ENCODE results near the gene KLHDC3.
A peak's percentile ranks its signal among the peaks of the same experiment; 100 is the strongest.

Gene KLHDC3

GRCh38 chr6:43052225-43052841, 38.3 kb downstream of the KLHDC3 start:
- H3K27ac ChIP-seq (ENCODE audit: insufficient read depth in 1 of 2, low read depth in 1 of 2, low read length in 2 of 2, poor library complexity in 1 of 2, severe bottlenecking in 2 of 2), result peak overlapping the region in 1 of 2 experiments; percentile 90
- peaks cover 4 to 57% (median 29%) of the 10 kb centered on the region in 4 experiments for H3K36me3 ChIP-seq (ENCODE audit: control insufficient read depth in 4 of 4, insufficient read depth in 4 of 4, low read length in 3 of 4)
- H3K4me1 ChIP-seq (ENCODE audit: control extremely low read depth in 1 of 4, control insufficient read depth in 4 of 4, insufficient read depth in 4 of 4, low read length in 3 of 4), result peaks cover 0 to 21% (median 19%) of the 10 kb centered on the region in 4 experiments
- peak overlapping the region in 3 of 7 experiments; percentile 83 to 93 (median 91) for H3K4me3 ChIP-seq (ENCODE audit: control insufficient read depth in 1 of 7, extremely low read depth in 1 of 7, insufficient read depth in 4 of 7, low read depth in 2 of 7, low read length in 6 of 7)
- no peak for DNase-seq
- H3K9me3 ChIP-seq (ENCODE audit: control extremely low read depth in 1 of 5, control insufficient read depth in 4 of 5, insufficient read depth in 2 of 5, low read depth in 1 of 5, low read length in 4 of 5), result no peaks in the 10 kb centered on the region
- WGBS (ENCODE audit: insufficient coverage), result 97% methylated on average over 19 of the region's 19 CpGs
- no peaks in the 10 kb centered on the region for H3K27me3 ChIP-seq (replicated peaks in 2 of 5; ENCODE audit: control insufficient read depth in 4 of 5, insufficient read depth in 5 of 5, low read length in 4 of 5)
- POLR2A ChIA-PET, result no interaction called here
- CTCF ChIA-PET, result interaction anchor here (1.8 kb wide), 1 partner anchor 18 kb away, joined by 4 read pairs; no protein-coding TSS in a partner anchor

- no peaks in the 10 kb centered on the region for H3K27me3 ChIP-seq (replicated peaks in 2 of 5; ENCODE audit: control insufficient read depth in 4 of 5, insufficient read depth in 5 of 5, low read length in 4 of 5)
- POLR2A ChIA-PET, result interaction anchor here (1.0 to 1.1 kb wide), 2 partner anchors 39 to 75 kb away, joined by 4 to 7 read pairs; partner anchors contain the start of genes KLHDC3 and MEA1
- peak in 2 of 3 donors; percentile 18 to 32 for DNase-seq
- 15% methylated on average over 21 of the region's 22 CpGs for WGBS (ENCODE audit: insufficient coverage)
- H3K4me3 ChIP-seq (ENCODE audit: control insufficient read depth in 1 of 7, extremely low read depth in 1 of 7, insufficient read depth in 4 of 7, low read depth in 2 of 7, low read length in 6 of 7), result peak overlapping the region; percentile 49 to 93 (median 83)
- peaks cover 3 to 55% (median 29%) of the 10 kb centered on the region in 4 experiments for H3K36me3 ChIP-seq (ENCODE audit: control insufficient read depth in 4 of 4, insufficient read depth in 4 of 4, low read length in 3 of 4)
- H3K9me3 ChIP-seq (ENCODE audit: control extremely low read depth in 1 of 5, control insufficient read depth in 4 of 5, insufficient read depth in 2 of 5, low read depth in 1 of 5, low read length in 4 of 5), result no peaks in the 10 kb centered on the region
- peaks cover 0 to 22% (median 21%) of the 10 kb centered on the region in 4 experiments for H3K4me1 ChIP-seq (ENCODE audit: control extremely low read depth in 1 of 4, control insufficient read depth in 4 of 4, insufficient read depth in 4 of 4, low read length in 3 of 4)
- peak overlapping the region; percentile 64 to 90 for H3K27ac ChIP-seq (ENCODE audit: insufficient read depth in 1 of 2, low read depth in 1 of 2, low read length in 2 of 2, poor library complexity in 1 of 2, severe bottlenecking in 2 of 2)
- CTCF ChIA-PET, result interaction anchor here (1.0 to 3.0 kb wide), 5 partner anchors 11 to 89 kb away, joined by 3 to 11 read pairs (median 3); no protein-coding TSS in a partner anchor
Measured at GRCh38 chr6:43052842-43053544, 38.9 kb downstream of the KLHDC3 start.

- Histone ChIP-seq H3K36me3 (ENCODE audit: control insufficient read depth in 4 of 4, insufficient read depth in 4 of 4, low read length in 3 of 4) (peaks cover 2 to 49% (median 26%) of the 10 kb centered on the region in 4 experiments), H3K4me3 (ENCODE audit: control insufficient read depth in 1 of 7, extremely low read depth in 1 of 7, insufficient read depth in 4 of 7, low read depth in 2 of 7, low read length in 6 of 7) (peak within 1 kb of the TSS; percentile 49 to 93 (median 83)), H3K27me3 (replicated peaks in 2 of 5; ENCODE audit: control insufficient read depth in 4 of 5, insufficient read depth in 5 of 5, low read length in 4 of 5) (no peaks in the 10 kb centered on the region), H3K4me1 (ENCODE audit: control extremely low read depth in 1 of 4, control insufficient read depth in 4 of 4, insufficient read depth in 4 of 4, low read length in 3 of 4) (peaks cover 6 to 29% (median 26%) of the 10 kb centered on the region in 4 experiments), H3K9me3 (ENCODE audit: control extremely low read depth in 1 of 5, control insufficient read depth in 4 of 5, insufficient read depth in 2 of 5, low read depth in 1 of 5, low read length in 4 of 5) (no peaks in the 10 kb centered on the region), H3K27ac (ENCODE audit: insufficient read depth in 1 of 2, low read depth in 1 of 2, low read length in 2 of 2, poor library complexity in 1 of 2, severe bottlenecking in 2 of 2) (peak within 1 kb of the TSS; percentile 69 to 90)
- WGBS (ENCODE audit: insufficient coverage), result 0% methylated on average over 42 of the region's 45 CpGs
- ChIA-PET POLR2A (interaction anchor here (0.6 to 1.1 kb wide), 5 partner anchors 12 to 1156 kb away, joined by 3 to 7 read pairs (median 5); partner anchors contain the start of genes KLHDC3 and MEA1), CTCF (interaction anchor here (1.0 to 3.0 kb wide), 7 partner anchors 11 to 88 kb away, joined by 3 to 11 read pairs (median 3); partner anchors contain the start of gene KLHDC3)
- peak; percentile 89 to 94 (median 94) for DNase-seq
Measured at GRCh38 chr6:43053545-43054205, 39.6 kb downstream of the KLHDC3 start, which contains the start of gene CUL7. TSS of gene CUL7 (minus strand) at chr6:43053851. CDS start at chr6:43052788, 1,063 bp downstream.

- ChIA-PET CTCF (interaction anchor here (0.6 to 3.0 kb wide), 8 partner anchors 10 to 393 kb away, joined by 3 to 11 read pairs (median 3); partner anchors contain the start of gene KLHDC3), POLR2A (interaction anchor here (0.6 to 1.1 kb wide), 5 partner anchors 11 to 1157 kb away, joined by 3 to 7 read pairs (median 5); partner anchors contain the start of genes KLHDC3 and MEA1)
- peaks cover 7 to 33% (median 28%) of the 10 kb centered on the region in 4 experiments for H3K4me1 ChIP-seq (ENCODE audit: control extremely low read depth in 1 of 4, control insufficient read depth in 4 of 4, insufficient read depth in 4 of 4, low read length in 3 of 4)
- peak overlapping the region in 5 of 7 experiments; percentile 81 to 93 (median 84) for H3K4me3 ChIP-seq (ENCODE audit: control insufficient read depth in 1 of 7, extremely low read depth in 1 of 7, insufficient read depth in 4 of 7, low read depth in 2 of 7, low read length in 6 of 7)
- peaks cover 2 to 44% (median 24%) of the 10 kb centered on the region in 4 experiments for H3K36me3 ChIP-seq (ENCODE audit: control insufficient read depth in 4 of 4, insufficient read depth in 4 of 4, low read length in 3 of 4)
- WGBS (ENCODE audit: insufficient coverage), result 89% methylated on average over 14 of the region's 17 CpGs
- peak overlapping the region; percentile 69 to 90 for H3K27ac ChIP-seq (ENCODE audit: insufficient read depth in 1 of 2, low read depth in 1 of 2, low read length in 2 of 2, poor library complexity in 1 of 2, severe bottlenecking in 2 of 2)
- DNase-seq, result no peak
- no peaks in the 10 kb centered on the region for H3K9me3 ChIP-seq (ENCODE audit: control extremely low read depth in 1 of 5, control insufficient read depth in 4 of 5, insufficient read depth in 2 of 5, low read depth in 1 of 5, low read length in 4 of 5)
- H3K27me3 ChIP-seq (replicated peaks in 2 of 5; ENCODE audit: control insufficient read depth in 4 of 5, insufficient read depth in 5 of 5, low read length in 4 of 5), result no peaks in the 10 kb centered on the region
Measured at GRCh38 chr6:43054206-43054943, 40.3 kb downstream of the KLHDC3 start.

- WGBS (ENCODE audit: insufficient coverage), result 100% methylated on average over 4 of the region's 8 CpGs
- H3K9me3 ChIP-seq (ENCODE audit: control extremely low read depth in 1 of 5, control insufficient read depth in 4 of 5, insufficient read depth in 2 of 5, low read depth in 1 of 5, low read length in 4 of 5), result no peaks in the 10 kb centered on the region
Measured at GRCh38 chr6:43055966-43056365, 41.9 kb downstream of the KLHDC3 start.

GRCh38 chr6:43058531-43058930, 44.5 kb downstream of the KLHDC3 start:
- Histone ChIP-seq H3K27ac (ENCODE audit: insufficient read depth in 1 of 2, low read depth in 1 of 2, low read length in 2 of 2, poor library complexity in 1 of 2, severe bottlenecking in 2 of 2) (peak overlapping the region; percentile 97 to 99), H3K4me1 (ENCODE audit: control extremely low read depth in 1 of 4, control insufficient read depth in 4 of 4, insufficient read depth in 4 of 4, low read length in 3 of 4) (peaks cover 9 to 30% (median 23%) of the 10 kb centered on the region in 4 experiments), H3K9me3 (ENCODE audit: control extremely low read depth in 1 of 5, control insufficient read depth in 4 of 5, insufficient read depth in 2 of 5, low read depth in 1 of 5, low read length in 4 of 5) (no peaks in the 10 kb centered on the region), H3K27me3 (replicated peaks in 2 of 5; ENCODE audit: control insufficient read depth in 4 of 5, insufficient read depth in 5 of 5, low read length in 4 of 5) (no peaks in the 10 kb centered on the region), H3K4me3 (ENCODE audit: control insufficient read depth in 1 of 7, extremely low read depth in 1 of 7, insufficient read depth in 4 of 7, low read depth in 2 of 7, low read length in 6 of 7) (peak overlapping the region in 6 of 7 experiments; percentile 80 to 100 (median 98)), H3K36me3 (ENCODE audit: control insufficient read depth in 4 of 4, insufficient read depth in 4 of 4, low read length in 3 of 4) (peaks cover 4 to 21% (median 17%) of the 10 kb centered on the region in 4 experiments)
- no CpG with 5 or more reads among the region's 1 CpG for WGBS (ENCODE audit: insufficient coverage)
- DNase-seq, result peak in 2 of 3 donors; percentile 15 to 20
- POLR2A ChIA-PET, result no interaction called here
- CTCF ChIA-PET, result interaction anchor here (0.8 to 2.2 kb wide), 3 partner anchors 13 to 85 kb away, joined by 3 to 8 read pairs (median 6); no protein-coding TSS in a partner anchor

More at GRCh38 chr6:43055966-43056365, 41.9 kb downstream of the KLHDC3 start:
- H3K27ac ChIP-seq (ENCODE audit: insufficient read depth in 1 of 2, low read depth in 1 of 2, low read length in 2 of 2, poor library complexity in 1 of 2, severe bottlenecking in 2 of 2), result no peak overlapping the region
- H3K4me1 ChIP-seq (ENCODE audit: control extremely low read depth in 1 of 4, control insufficient read depth in 4 of 4, insufficient read depth in 4 of 4, low read length in 3 of 4), result peaks cover 9 to 43% (median 38%) of the 10 kb centered on the region in 4 experiments
- ChIA-PET CTCF (interaction anchor here (1.3 to 3.0 kb wide), 2 partner anchors 8 to 70 kb away, joined by 3 to 11 read pairs; no protein-coding TSS in a partner anchor), POLR2A (no interaction called here)
- peaks cover 0 to 32% (median 17%) of the 10 kb centered on the region in 4 experiments for H3K36me3 ChIP-seq (ENCODE audit: control insufficient read depth in 4 of 4, insufficient read depth in 4 of 4, low read length in 3 of 4)
- H3K4me3 ChIP-seq (ENCODE audit: control insufficient read depth in 1 of 7, extremely low read depth in 1 of 7, insufficient read depth in 4 of 7, low read depth in 2 of 7, low read length in 6 of 7), result no peak overlapping the region
- no peak for DNase-seq
- no peaks in the 10 kb centered on the region for H3K27me3 ChIP-seq (replicated peaks in 2 of 5; ENCODE audit: control insufficient read depth in 4 of 5, insufficient read depth in 5 of 5, low read length in 4 of 5)
